ENCODE results near the gene TNRC6B. TPM values are rescaled to one million over a fixed set of nuclear protein-coding genes. Genes with fewer than 3 reads are reported as not detected.

Gene TNRC6B
- polyA plus RNA-seq, 3 donors: 7.2 to 16.5 (median 11.8) TPM

DNA sequence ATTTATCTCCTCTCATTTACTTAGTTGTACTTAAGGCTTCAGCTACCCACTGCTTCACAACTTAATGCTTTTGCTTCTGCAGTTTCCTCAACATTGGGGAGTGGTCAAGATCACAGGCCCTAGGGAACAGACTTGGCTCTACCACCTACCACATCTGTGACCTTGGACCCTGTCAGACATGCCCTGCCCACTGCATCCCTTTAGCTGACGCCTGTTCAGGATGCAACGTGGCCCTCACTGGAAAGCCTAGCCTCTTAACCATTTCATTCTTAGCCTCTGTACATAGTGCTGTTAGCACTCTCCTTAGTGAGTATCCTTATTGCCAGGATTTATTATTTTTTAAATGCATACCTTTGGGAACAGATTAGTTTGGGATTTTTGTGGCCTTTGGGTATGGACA lies 34.4 kb downstream of the TNRC6B start:
- H3K4me3 Mint-ChIP-seq: peak overlapping the region in 1 of 2 donors; percentile 77
- H3K9me3 Mint-ChIP-seq: no peaks in the 10 kb centered on the region
- peak overlapping the region; percentile 80 to 89 for H3K27ac ChIP-seq (ENCODE audit: low read depth in 1 of 2, low read length in 2 of 2)
- peaks cover 3 to 15% of the 10 kb centered on the region in 2 donors for H3K36me3 Mint-ChIP-seq
- peak overlapping the region; percentile 87 to 97 (median 93) for H3K27ac Mint-ChIP-seq
- H3K4me2 ChIP-seq (replicated peaks; ENCODE audit: extremely low read depth, low read length, poor library complexity, severe bottlenecking): peak overlapping the region; percentile 65
- H3K79me2 ChIP-seq (ENCODE audit: insufficient read depth, low read length): peaks cover 88% of the 10 kb centered on the region
- TF ChIP-seq, protein P1, sequence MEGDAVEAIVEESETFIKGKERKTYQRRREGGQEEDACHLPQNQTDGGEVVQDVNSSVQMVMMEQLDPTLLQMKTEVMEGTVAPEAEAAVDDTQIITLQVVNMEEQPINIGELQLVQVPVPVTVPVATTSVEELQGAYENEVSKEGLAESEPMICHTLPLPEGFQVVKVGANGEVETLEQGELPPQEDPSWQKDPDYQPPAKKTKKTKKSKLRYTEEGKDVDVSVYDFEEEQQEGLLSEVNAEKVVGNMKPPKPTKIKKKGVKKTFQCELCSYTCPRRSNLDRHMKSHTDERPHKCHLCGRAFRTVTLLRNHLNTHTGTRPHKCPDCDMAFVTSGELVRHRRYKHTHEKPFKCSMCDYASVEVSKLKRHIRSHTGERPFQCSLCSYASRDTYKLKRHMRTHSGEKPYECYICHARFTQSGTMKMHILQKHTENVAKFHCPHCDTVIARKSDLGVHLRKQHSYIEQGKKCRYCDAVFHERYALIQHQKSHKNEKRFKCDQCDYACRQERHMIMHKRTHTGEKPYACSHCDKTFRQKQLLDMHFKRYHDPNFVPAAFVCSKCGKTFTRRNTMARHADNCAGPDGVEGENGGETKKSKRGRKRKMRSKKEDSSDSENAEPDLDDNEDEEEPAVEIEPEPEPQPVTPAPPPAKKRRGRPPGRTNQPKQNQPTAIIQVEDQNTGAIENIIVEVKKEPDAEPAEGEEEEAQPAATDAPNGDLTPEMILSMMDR (IDR thresholded peaks at IDR 0.05): no peak
- intact Hi-C loops (cut with micrococcal nuclease): loop anchor here (5.0 kb wide), 1 partner anchor 35 kb away; the partner anchor contains the start of gene TNRC6B (in 2 of the 2)
- H3K4me1 ChIP-seq (ENCODE audit: control insufficient read depth in 1 of 2, insufficient read depth in 2 of 2, low read length in 2 of 2): peaks cover 85 to 87% of the 10 kb centered on the region in 2 donors
- H3K27me3 Mint-ChIP-seq (ENCODE audit: low read depth in 3 of 3): peaks cover 0 to 2% (median 0%) of the 10 kb centered on the region in 3 donors
- H3K27me3 ChIP-seq (ENCODE audit: control insufficient read depth in 2 of 2, insufficient read depth in 2 of 2, low read length in 2 of 2): no peaks in the 10 kb centered on the region
- WGBS (ENCODE audit: insufficient coverage): 31% methylated on average over 2 of the region's 2 CpGs
- H3K9ac ChIP-seq (ENCODE audit: insufficient read depth, low read length, poor library complexity, severe bottlenecking): no peak overlapping the region
- H3K4me3 ChIP-seq (replicated peaks in 1 of 3; ENCODE audit: low read depth in 2 of 3, low read length in 3 of 3): peak overlapping the region in 2 of 3 experiments; percentile 4 to 51
- H3K36me3 ChIP-seq (replicated peaks in 1 of 2; ENCODE audit: control insufficient read depth in 1 of 2, insufficient read depth in 2 of 2, low read length in 2 of 2): no peaks in the 10 kb centered on the region
- DNase-seq: no peak
- no peaks in the 10 kb centered on the region for H3K9me3 ChIP-seq (replicated peaks in 1 of 2; ENCODE audit: control insufficient read depth in 1 of 2, insufficient read depth in 1 of 2, low read length in 2 of 2)
- H2AFZ ChIP-seq (ENCODE audit: insufficient read depth, low read depth, low read length, poor library complexity, severe bottlenecking): no peak overlapping the region
- peaks cover 90% of the 10 kb centered on the region for H3K4me1 Mint-ChIP-seq
- peaks cover 51% of the 10 kb centered on the region for H4K20me1 ChIP-seq (ENCODE audit: insufficient read depth, low read length)

GRCh38 chr22:40213478-40213877 lies 35.8 kb downstream of the TNRC6B start:
- H3K27me3 ChIP-seq (ENCODE audit: control insufficient read depth in 2 of 2, insufficient read depth in 2 of 2, low read length in 2 of 2): no peaks in the 10 kb centered on the region
- peaks cover 85 to 88% of the 10 kb centered on the region in 2 donors for H3K4me1 ChIP-seq (ENCODE audit: control insufficient read depth in 1 of 2, insufficient read depth in 2 of 2, low read length in 2 of 2)
- WGBS (ENCODE audit: insufficient coverage): 88% methylated on average over 1 of the region's 4 CpGs
- no peak overlapping the region for H3K4me3 ChIP-seq (replicated peaks in 1 of 3; ENCODE audit: low read depth in 2 of 3, low read length in 3 of 3)
- peaks cover 89% of the 10 kb centered on the region for H3K4me1 Mint-ChIP-seq
- H3K36me3 Mint-ChIP-seq: peaks cover 3 to 18% of the 10 kb centered on the region in 2 donors
- peak overlapping the region in 1 of 2 donors; percentile 30 for H3K27ac ChIP-seq (ENCODE audit: low read depth in 1 of 2, low read length in 2 of 2)
- peaks cover 0 to 2% of the 10 kb centered on the region in 2 donors for H3K36me3 ChIP-seq (replicated peaks in 1 of 2; ENCODE audit: control insufficient read depth in 1 of 2, insufficient read depth in 2 of 2, low read length in 2 of 2)
- TF ChIP-seq, protein P1 (IDR thresholded peaks at IDR 0.05): no peak
- peak overlapping the region in 4 of 7 donors; percentile 8 to 63 (median 31) for H3K27ac Mint-ChIP-seq
- peaks cover 89% of the 10 kb centered on the region for H3K79me2 ChIP-seq (ENCODE audit: insufficient read depth, low read length)
- H3K4me2 ChIP-seq (replicated peaks; ENCODE audit: extremely low read depth, low read length, poor library complexity, severe bottlenecking): no peak overlapping the region
- no peak overlapping the region for H3K9ac ChIP-seq (ENCODE audit: insufficient read depth, low read length, poor library complexity, severe bottlenecking)
- H2AFZ ChIP-seq (ENCODE audit: insufficient read depth, low read depth, low read length, poor library complexity, severe bottlenecking): no peak overlapping the region
- H3K4me3 Mint-ChIP-seq: no peak overlapping the region
- peaks cover 0 to 2% (median 0%) of the 10 kb centered on the region in 3 donors for H3K27me3 Mint-ChIP-seq (ENCODE audit: low read depth in 3 of 3)
- H3K9me3 Mint-ChIP-seq: no peaks in the 10 kb centered on the region
- intact Hi-C loops (cut with micrococcal nuclease): loop anchor here (5.0 kb wide), 1 partner anchor 36 kb away; the partner anchor contains the start of gene TNRC6B (in 2 of the 2)
- H4K20me1 ChIP-seq (ENCODE audit: insufficient read depth, low read length): peaks cover 46% of the 10 kb centered on the region
- no peak for DNase-seq
- no peaks in the 10 kb centered on the region for H3K9me3 ChIP-seq (replicated peaks in 1 of 2; ENCODE audit: control insufficient read depth in 1 of 2, insufficient read depth in 1 of 2, low read length in 2 of 2)
